Ecto neural progenitor cell (in vitro differentiated cells): ENCODE data around the gene B2M.
"Not testable (repeated sequence)": the region's sequence is repeated elsewhere in the genome, so short reads cannot be mapped to it uniquely, and the experiment has no call there.

ENCODE experiments used
- DNase-seq: peaks from one replicate; pipeline ENCODE4 v3.0.0-alpha.2; 2018; ENCODE audit warnings: low spot score

Gene B2M

GRCh38 chr15:44711096-44711742 is at the start of gene B2M, which contains the start of gene PATL2:
Gene B2M, plus strand, starts transcription at chr15:44711517. Its CDS starts 30 bp downstream, at chr15:44711547.
Gene PATL2, minus strand, starts transcription at chr15:44711323. Its CDS starts 34,833 bp downstream, at chr15:44676490.
- peak; percentile 97 for DNase-seq

GRCh38 chr15:44661576-44661975 is 49.7 kb upstream of the B2M start:
- no peak for DNase-seq

- no peak for DNase-seq
These were observed 48.6 kb upstream of the B2M start for GRCh38 chr15:44662478-44663409.

GRCh38 chr15:44663410-44664308 is 47.7 kb upstream of the B2M start, which contains the start of gene SPG11:
Gene SPG11, minus strand, starts transcription at chr15:44663662. Its CDS starts 15 bp downstream, at chr15:44663647.
- peak; percentile 98 for DNase-seq

- no peak for DNase-seq
These were observed 44.9 kb upstream of the B2M start for GRCh38 chr15:44666210-44667038.

- DNase-seq: no peak
These were observed 44.3 kb upstream of the B2M start for GRCh38 chr15:44667039-44667360.

- no peak for DNase-seq
These were observed 42.4 kb upstream of the B2M start for GRCh38 chr15:44668921-44669320.

- DNase-seq: no peak
These were observed 41.0 kb upstream of the B2M start for GRCh38 chr15:44670087-44670950.

GRCh38 chr15:44673639-44674038 is 37.7 kb upstream of the B2M start:
- DNase-seq: no peak

- no peak for DNase-seq
These were observed 35.4 kb upstream of the B2M start for GRCh38 chr15:44675911-44676310.

GRCh38 chr15:44676676-44677075 is 34.6 kb upstream of the B2M start:
- DNase-seq: no peak

GRCh38 chr15:44682211-44682610 is 29.1 kb upstream of the B2M start:
- DNase-seq: no peak

- DNase-seq: not testable (repeated sequence)
These were observed 28.3 kb upstream of the B2M start for GRCh38 chr15:44682809-44683682.

GRCh38 chr15:44689318-44689717 is 22.0 kb upstream of the B2M start:
- DNase-seq: not testable (repeated sequence)

- DNase-seq: not testable (repeated sequence)
These were observed 21.1 kb upstream of the B2M start for GRCh38 chr15:44690245-44690644.

- no peak for DNase-seq
These were observed 18.7 kb upstream of the B2M start for GRCh38 chr15:44692659-44693058.

GRCh38 chr15:44694416-44694815 is 16.9 kb upstream of the B2M start:
- DNase-seq: no peak

GRCh38 chr15:44695294-44695693 is 16.0 kb upstream of the B2M start:
- DNase-seq: no peak

- no peak for DNase-seq
These were observed 14.3 kb upstream of the B2M start for GRCh38 chr15:44697014-44697413.
